ENCODE measurements around the gene INPPL1. TPM values are rescaled to one million over a fixed set of nuclear protein-coding genes. Genes with fewer than 3 reads are reported as not detected.

The INPPL1 gene
- total RNA-seq, 2 experiments from 2014 or later: 68.5 to 71.3 TPM

DNA sequence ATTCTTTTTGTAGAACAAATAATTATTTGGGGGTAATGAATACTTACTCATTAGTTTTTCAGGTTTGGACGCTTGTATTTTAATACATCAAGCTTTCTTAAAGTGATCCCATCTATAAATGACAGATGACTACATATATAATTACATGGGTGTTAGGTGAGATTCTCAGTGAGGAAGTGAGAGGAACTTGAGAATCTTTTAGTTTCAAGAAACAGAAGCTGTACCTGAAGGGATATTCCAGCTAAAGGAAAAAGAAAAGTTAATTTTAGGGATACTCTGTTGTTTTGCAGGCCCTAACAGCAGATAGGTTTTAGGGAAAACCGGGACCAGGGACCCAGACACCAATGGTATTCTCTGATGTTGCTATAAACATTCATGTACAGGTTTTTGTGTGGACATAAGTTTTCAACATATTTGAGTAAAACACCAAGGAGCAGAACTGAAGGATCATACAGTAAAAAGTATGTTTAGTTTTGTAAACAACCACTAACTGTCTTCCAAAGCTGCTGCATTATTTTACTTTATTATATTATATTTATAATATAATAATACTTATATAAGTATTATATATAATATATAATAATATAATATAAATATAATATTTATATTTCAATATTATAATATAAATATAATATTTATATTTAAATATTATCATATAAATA, 43.5 kb downstream of the INPPL1 start:
- POLR2A ChIA-PET: no interaction called here
- intact Hi-C loops (cut with DNase I, micrococcal nuclease): no loop called here

DNA sequence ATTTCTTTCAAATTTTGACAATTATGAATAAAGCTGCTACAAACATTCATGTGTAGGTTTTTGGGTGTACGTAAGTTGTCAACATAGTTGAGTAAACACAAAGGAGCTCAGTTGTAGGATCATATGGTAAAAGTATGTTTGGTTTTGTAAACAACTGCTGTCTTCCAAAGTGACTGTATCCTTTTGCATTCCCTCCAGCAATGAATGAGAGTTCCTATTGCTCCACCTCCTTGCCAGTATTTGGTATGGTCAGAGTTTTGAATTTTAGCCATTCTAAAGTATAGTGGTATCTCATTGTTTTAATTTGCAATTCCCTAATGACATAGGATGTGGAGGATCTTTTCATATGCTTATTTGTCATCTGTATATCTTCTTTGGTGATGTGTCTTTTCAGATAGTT, 47.4 kb downstream of the INPPL1 start:
- CTCF ChIA-PET: no interaction called here
- POLR2A ChIA-PET: no interaction called here

More for the DNA sequence above, 43.5 kb downstream of the INPPL1 start:
- Mint-ChIP-seq H3K36me3 (ENCODE audit: low read depth) (no peaks in the 10 kb centered on the region), H3K9me3 (ENCODE audit: low read depth) (no peaks in the 10 kb centered on the region), H3K4me3 (no peak overlapping the region), H3K4me1 (peaks cover 6% of the 10 kb centered on the region), H3K27ac (no peak overlapping the region), H3K27me3 (peaks cover 21% of the 10 kb centered on the region)
- DNase-seq: no peak
- CTCF ChIA-PET: interaction anchor here (1.4 to 3.0 kb wide), 2 partner anchors 124 to 163 kb away, joined by 3 to 8 read pairs; no protein-coding TSS in a partner anchor
- no peak for ATAC-seq

DNA sequence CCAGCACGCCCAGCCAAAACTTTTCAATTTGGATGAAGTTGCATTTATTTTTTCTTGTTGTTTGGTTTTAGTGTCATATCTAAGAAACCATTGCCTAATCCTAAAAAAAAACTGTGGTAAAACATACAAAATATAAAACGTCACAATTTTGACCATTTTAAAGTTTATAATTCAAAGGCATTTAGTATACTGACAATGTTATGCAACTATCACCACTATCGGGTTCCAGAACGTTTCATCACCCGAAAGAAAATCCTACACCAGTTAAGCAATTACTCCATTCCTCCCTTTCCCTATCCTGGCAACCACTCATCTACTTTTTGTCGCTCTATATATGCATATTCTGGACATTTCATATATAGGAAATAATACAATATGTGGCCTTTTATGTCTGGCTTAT, 49.9 kb downstream of the INPPL1 start:
- Mint-ChIP-seq H3K27ac (no peak overlapping the region), H3K36me3 (ENCODE audit: low read depth) (no peaks in the 10 kb centered on the region), H3K27me3 (peaks cover 5% of the 10 kb centered on the region), H3K4me1 (peaks cover 11% of the 10 kb centered on the region), H3K9me3 (ENCODE audit: low read depth) (no peaks in the 10 kb centered on the region), H3K4me3 (no peak overlapping the region)
- ChIA-PET POLR2A (no interaction called here), CTCF (no interaction called here)
- DNase-seq: no peak
- intact Hi-C loops (cut with DNase I, micrococcal nuclease): loop anchor here in 1 of 2 experiments (5.0 kb wide), 1 partner anchor 52 kb away; the partner anchor contains the start of gene INPPL1
- no peak for ATAC-seq

More for the DNA sequence above, 47.4 kb downstream of the INPPL1 start:
- H3K4me1 Mint-ChIP-seq: peaks cover 11% of the 10 kb centered on the region
- ATAC-seq: no peak
- peaks cover 9% of the 10 kb centered on the region for H3K27me3 Mint-ChIP-seq
- no peaks in the 10 kb centered on the region for H3K36me3 Mint-ChIP-seq (ENCODE audit: low read depth)
- no peak for DNase-seq
- H3K9me3 Mint-ChIP-seq (ENCODE audit: low read depth): no peaks in the 10 kb centered on the region
- intact Hi-C loops (cut with DNase I, micrococcal nuclease): loop anchor here in 1 of 2 experiments (5.0 kb wide), 1 partner anchor 50 kb away; the partner anchor contains the start of gene INPPL1
- H3K27ac Mint-ChIP-seq: no peak overlapping the region
- no peak overlapping the region for H3K4me3 Mint-ChIP-seq

DNA sequence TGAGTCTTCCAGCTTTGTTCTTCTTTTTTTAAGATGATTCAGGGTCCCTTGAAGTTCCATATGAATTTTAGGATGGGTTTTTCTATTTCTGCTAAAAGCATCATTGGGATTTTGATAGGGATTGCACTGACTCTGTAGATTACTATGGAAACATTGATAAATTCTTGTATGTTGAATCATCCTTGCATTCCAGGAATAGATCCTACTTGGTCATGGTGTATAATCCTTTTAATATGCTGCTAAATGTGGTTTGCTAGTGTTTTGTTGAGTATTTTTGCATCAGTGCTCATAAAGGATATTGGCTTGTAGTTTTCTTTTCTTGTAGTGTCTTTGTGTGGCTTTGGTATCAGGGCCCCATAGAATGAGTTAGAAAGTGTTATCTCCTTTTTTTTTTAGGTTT, 54.3 kb downstream of the INPPL1 start:
- Mint-ChIP-seq H3K4me3 (no peak overlapping the region), H3K27ac (no peak overlapping the region), H3K27me3 (peaks cover 21% of the 10 kb centered on the region), H3K36me3 (ENCODE audit: low read depth) (no peaks in the 10 kb centered on the region), H3K9me3 (ENCODE audit: low read depth) (peaks cover 8% of the 10 kb centered on the region), H3K4me1 (no peaks in the 10 kb centered on the region)
- CTCF ChIA-PET: no interaction called here
- intact Hi-C loops (cut with DNase I, micrococcal nuclease): no loop called here
- ATAC-seq (no peak), DNase-seq (no peak)
- POLR2A ChIA-PET: no interaction called here

DNA sequence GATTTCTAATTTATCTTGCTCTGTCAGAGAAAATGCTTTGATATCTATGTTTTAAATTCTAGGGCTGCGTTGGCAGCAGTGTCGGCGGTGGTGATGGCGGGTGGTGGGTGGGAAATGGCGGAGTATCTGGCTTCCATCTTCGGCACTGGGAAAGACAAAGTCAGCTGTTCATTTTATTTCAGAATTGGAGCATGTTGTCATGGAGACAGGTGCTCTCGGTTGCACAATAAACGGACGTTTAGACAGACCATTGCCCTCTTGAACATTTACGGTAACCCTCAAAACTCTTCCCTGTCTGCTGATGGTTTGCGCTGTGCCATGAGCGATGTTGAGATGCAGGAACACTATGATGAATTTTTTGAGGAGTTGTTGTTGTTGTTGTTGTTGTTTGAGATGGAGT, 55.5 kb downstream of the INPPL1 start:
- no peak for DNase-seq
- CTCF ChIA-PET: no interaction called here
- peaks cover 24% of the 10 kb centered on the region for H3K27me3 Mint-ChIP-seq

DNA sequence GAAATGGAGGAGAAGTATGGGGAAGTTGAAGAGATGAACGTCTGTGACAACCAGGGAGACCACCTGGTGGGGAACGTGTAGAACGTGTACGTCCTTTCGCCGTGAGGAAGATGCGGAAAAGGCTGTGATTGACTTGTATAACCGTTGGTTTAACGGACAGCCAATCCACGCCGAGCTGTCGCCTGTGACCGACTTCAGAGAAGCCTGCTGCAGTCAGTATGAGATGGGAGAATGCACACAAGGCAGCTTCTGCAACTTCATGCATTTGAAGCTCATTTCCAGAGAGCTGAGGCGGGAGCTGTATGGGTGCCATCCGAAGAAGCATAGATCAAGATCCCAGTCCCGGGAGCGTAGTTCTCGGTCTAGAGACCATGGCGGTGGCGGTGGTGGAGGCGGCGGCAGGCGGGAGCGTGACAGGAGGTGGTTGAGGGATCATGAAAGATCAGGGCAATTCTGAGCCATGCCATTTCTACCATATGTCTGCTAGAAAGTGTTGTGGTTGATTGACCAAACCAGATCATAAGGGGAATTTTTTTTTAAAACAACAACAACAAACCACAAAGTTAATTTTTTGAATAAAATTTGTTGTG, 56.3 kb downstream of the INPPL1 start:
- DNase-seq (no peak), ATAC-seq (no peak)
- intact Hi-C loops (cut with DNase I, micrococcal nuclease): no loop called here
- no peaks in the 10 kb centered on the region for H3K36me3 Mint-ChIP-seq (ENCODE audit: low read depth)
- no peak overlapping the region for H3K4me3 Mint-ChIP-seq
- POLR2A ChIA-PET: no interaction called here
- H3K27me3 Mint-ChIP-seq: peaks cover 24% of the 10 kb centered on the region
- CTCF ChIA-PET: no interaction called here
- peaks cover 8% of the 10 kb centered on the region for H3K9me3 Mint-ChIP-seq (ENCODE audit: low read depth)
- H3K4me1 Mint-ChIP-seq: no peaks in the 10 kb centered on the region
- peak overlapping the region; percentile 10 for H3K27ac Mint-ChIP-seq

More for the DNA sequence above, 55.5 kb downstream of the INPPL1 start:
- H3K27ac Mint-ChIP-seq: no peak overlapping the region
- H3K9me3 Mint-ChIP-seq (ENCODE audit: low read depth): peaks cover 8% of the 10 kb centered on the region
- intact Hi-C loops (cut with DNase I, micrococcal nuclease): no loop called here
- no peak for ATAC-seq
- no peaks in the 10 kb centered on the region for H3K4me1 Mint-ChIP-seq
- POLR2A ChIA-PET: no interaction called here
- H3K36me3 Mint-ChIP-seq (ENCODE audit: low read depth): no peaks in the 10 kb centered on the region
- H3K4me3 Mint-ChIP-seq: no peak overlapping the region

DNA sequence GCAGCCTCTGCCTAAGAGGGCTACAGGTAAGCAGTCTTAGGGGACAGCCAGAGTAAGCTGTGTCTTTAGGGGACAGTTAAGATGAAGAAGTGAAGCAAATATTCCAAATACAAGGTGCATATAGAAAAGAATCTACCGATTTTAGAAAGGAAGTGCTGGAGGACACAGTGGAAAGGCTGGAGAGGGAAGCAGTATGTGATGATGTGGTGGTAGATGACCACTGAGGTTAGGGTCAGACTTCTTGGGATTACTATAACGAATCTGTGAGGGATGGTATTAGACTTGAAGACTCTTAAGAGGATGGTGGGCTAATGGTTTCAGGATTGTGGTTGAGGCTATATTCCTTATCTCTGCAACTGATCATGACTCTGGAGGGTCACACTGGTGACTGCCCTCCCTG, 59.4 kb downstream of the INPPL1 start:
- no peaks in the 10 kb centered on the region for H3K4me1 Mint-ChIP-seq
- intact Hi-C loops (cut with DNase I, micrococcal nuclease): no loop called here
- no peak overlapping the region for H3K4me3 Mint-ChIP-seq
- peaks cover 8% of the 10 kb centered on the region for H3K9me3 Mint-ChIP-seq (ENCODE audit: low read depth)
- H3K27me3 Mint-ChIP-seq: peaks cover 24% of the 10 kb centered on the region
- POLR2A ChIA-PET: no interaction called here
- no peak for DNase-seq
- H3K36me3 Mint-ChIP-seq (ENCODE audit: low read depth): no peaks in the 10 kb centered on the region
- no peak overlapping the region for H3K27ac Mint-ChIP-seq
- ATAC-seq: no peak
- CTCF ChIA-PET: no interaction called here

DNA sequence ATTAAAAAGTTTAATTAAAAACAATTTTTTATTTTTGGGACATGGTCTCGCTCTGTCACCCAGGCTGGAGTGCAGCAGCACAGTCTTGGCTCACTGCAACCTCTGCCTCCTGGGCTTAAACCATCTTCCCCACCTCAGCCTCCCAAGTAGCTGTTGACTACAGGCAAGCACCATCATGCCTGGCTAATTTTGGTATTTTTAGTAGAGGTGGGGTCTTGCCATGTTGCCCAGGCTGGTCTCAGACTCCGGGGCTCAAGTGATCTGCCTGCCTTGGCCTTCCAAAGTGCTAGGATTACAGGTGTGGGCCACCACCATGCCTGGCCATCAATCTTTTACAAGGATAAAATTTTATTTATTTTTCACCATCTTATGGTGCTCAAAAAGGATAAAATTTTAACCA, 62.7 kb downstream of the INPPL1 start:
- intact Hi-C loops (cut with DNase I, micrococcal nuclease): no loop called here
- ChIA-PET CTCF (no interaction called here), POLR2A (no interaction called here)
- H3K4me1 Mint-ChIP-seq: no peaks in the 10 kb centered on the region
- no peaks in the 10 kb centered on the region for H3K9me3 Mint-ChIP-seq (ENCODE audit: low read depth)
- H3K27me3 Mint-ChIP-seq: peaks cover 14% of the 10 kb centered on the region
- no peaks in the 10 kb centered on the region for H3K36me3 Mint-ChIP-seq (ENCODE audit: low read depth)
- H3K4me3 Mint-ChIP-seq: no peak overlapping the region
- no peak overlapping the region for H3K27ac Mint-ChIP-seq
- DNase-seq (no peak), ATAC-seq (no peak)

Other genes with a start within 250 kb of the INPPL1 start
- 10 to 100 TPM in 1 of 2 experiments, 1 to 10 TPM in 1; 8.4 to 10.2 TPM for gene IL18BP, start 225.9 kb upstream of the INPPL1 start, total RNA-seq
- gene NUMA1, start 144.2 kb upstream of the INPPL1 start, total RNA-seq: 100 to 1,000 TPM; 154 to 167 TPM
- 10 to 100 TPM in 1 of 2 experiments, 1 to 10 TPM in 1; 7.7 to 11.6 TPM for gene LRRC51, start 143.9 kb upstream of the INPPL1 start, total RNA-seq
- 10 to 100 TPM; 50.7 to 52.2 TPM for gene LAMTOR1, start 121.5 kb upstream of the INPPL1 start, total RNA-seq
- gene TOMT, start 118.8 kb upstream of the INPPL1 start, total RNA-seq: not detected
- gene ANAPC15, start 112.1 kb upstream of the INPPL1 start, total RNA-seq: 10 to 100 TPM; 60.3 to 76.1 TPM
- not detected for gene FOLR3, start 89.0 kb upstream of the INPPL1 start, total RNA-seq
- gene FOLR1, start 32.6 kb upstream of the INPPL1 start, total RNA-seq: not detected
- not detected for gene FOLR2, start 8.0 kb upstream of the INPPL1 start, total RNA-seq
- not detected for gene PHOX2A, start 19.4 kb downstream of the INPPL1 start, total RNA-seq
- 10 to 100 TPM; 35.8 to 40.2 TPM for gene CLPB, start 209.8 kb downstream of the INPPL1 start, total RNA-seq